Mesothelial cell of epicardium (in vitro differentiated cells): Measurements from ENCODE around the gene KLHL35. TPM values are rescaled to one million over a fixed set of nuclear protein-coding genes. Genes with fewer than 3 reads are reported as not detected.
A peak's percentile ranks its signal among the peaks of the same experiment; 100 is the strongest.

Experiments used
- DNase-seq, 2 experiments: peaks; one replicate each; pipeline ENCODE4 v3.0.0; 2021; ENCODE audit warnings: low spot score in 2 of 2; ENCODE audit not compliant: unreplicated experiment in 2 of 2
- H3K27ac Mint-ChIP-seq: 2 replicates; pipeline ENCODE4 v1.8.0; 2021; ENCODE audit warnings: mixed read lengths
- H3K27me3 Mint-ChIP-seq: 2 replicates; pipeline ENCODE4 v1.8.0; 2021; ENCODE audit warnings: low read depth, mixed read lengths
- H3K36me3 Mint-ChIP-seq: 2 replicates; pipeline ENCODE4 v1.8.0; 2021; ENCODE audit warnings: mixed read lengths
- H3K4me1 Mint-ChIP-seq: 2 replicates; pipeline ENCODE4 v1.8.0; 2021; ENCODE audit warnings: mixed read lengths
- H3K4me3 Mint-ChIP-seq: 2 replicates; pipeline ENCODE4 v1.8.0; 2021; ENCODE audit warnings: mild to moderate bottlenecking, moderate library complexity, mixed read lengths
- H3K9me3 Mint-ChIP-seq: 2 replicates; pipeline ENCODE4 v1.8.0; 2021; ENCODE audit warnings: mixed read lengths
- CTCF ChIP-seq: fragments of 200-600 bp; sonication (generic); IDR thresholded peaks from one replicate; pipeline ENCODE4 v1.5.0; 2021; ENCODE audit warnings: antibody characterized with exemption; ENCODE audit not compliant: unreplicated experiment
- total RNA-seq: library from RNA; stranded (reverse); gene quantifications from 3 replicates; pipeline ENCODE4 v1.2.1, GENCODE V29; 2021

KLHL35 gene
- total RNA-seq, 1 donor from 2014 or later, result 0.67 TPM

GRCh38 chr11:75479597-75480145 lies 46.7 kb upstream of the KLHL35 start:
- H3K9me3 Mint-ChIP-seq, result no peaks in the 10 kb centered on the region
- no peak for DNase-seq
- TF ChIP-seq CTCF, result no peak
- no peak overlapping the region for H3K27ac Mint-ChIP-seq
- no peak overlapping the region for H3K4me3 Mint-ChIP-seq
- H3K36me3 Mint-ChIP-seq, result no peaks in the 10 kb centered on the region
- peaks cover 21% of the 10 kb centered on the region for H3K4me1 Mint-ChIP-seq
- H3K27me3 Mint-ChIP-seq, result no peaks in the 10 kb centered on the region

- Mint-ChIP-seq H3K4me1 (peaks cover 25% of the 10 kb centered on the region), H3K27ac (peak overlapping the region; percentile 72), H3K27me3 (no peaks in the 10 kb centered on the region)
Observed at GRCh38 chr11:75478783-75479596, 46.0 kb upstream of the KLHL35 start.

GRCh38 chr11:75477614-75477935 lies 44.6 kb upstream of the KLHL35 start:
- no peak for DNase-seq
- no peaks in the 10 kb centered on the region for H3K9me3 Mint-ChIP-seq
- no peaks in the 10 kb centered on the region for H3K27me3 Mint-ChIP-seq
- TF ChIP-seq CTCF, result no peak
- H3K36me3 Mint-ChIP-seq, result no peaks in the 10 kb centered on the region
- H3K4me3 Mint-ChIP-seq, result no peak overlapping the region
- no peak overlapping the region for H3K27ac Mint-ChIP-seq
- peaks cover 25% of the 10 kb centered on the region for H3K4me1 Mint-ChIP-seq

More at GRCh38 chr11:75478783-75479596, 46.0 kb upstream of the KLHL35 start:
- no peak for DNase-seq
- TF ChIP-seq CTCF, result no peak
- H3K9me3 Mint-ChIP-seq, result no peaks in the 10 kb centered on the region
- no peaks in the 10 kb centered on the region for H3K36me3 Mint-ChIP-seq
- H3K4me3 Mint-ChIP-seq, result no peak overlapping the region

GRCh38 chr11:75476739-75477613 lies 44.0 kb upstream of the KLHL35 start:
- H3K4me3 Mint-ChIP-seq, result no peak overlapping the region

More at GRCh38 chr11:75476739-75477613, 44.0 kb upstream of the KLHL35 start:
- H3K4me1 Mint-ChIP-seq, result peaks cover 23% of the 10 kb centered on the region
- no peaks in the 10 kb centered on the region for H3K27me3 Mint-ChIP-seq
- DNase-seq, result no peak
- no peaks in the 10 kb centered on the region for H3K9me3 Mint-ChIP-seq
- TF ChIP-seq CTCF, result no peak
- H3K36me3 Mint-ChIP-seq, result no peaks in the 10 kb centered on the region
- peak overlapping the region; percentile 30 for H3K27ac Mint-ChIP-seq
